Measurements from ENCODE around the gene C12orf42.

C12orf42 gene

GRCh38 chr12:103301642-103302591 lies 193.9 kb downstream of the C12orf42 start:
- peak overlapping the region; percentile 22 for H3K56ac ChIP-seq (ENCODE audit: low read length)
- no peak overlapping the region for H3K4me3 ChIP-seq (ENCODE audit: low read length)
- H4K5ac ChIP-seq (ENCODE audit: low read length), result no peak overlapping the region
- no peaks in the 10 kb centered on the region for H3K79me1 ChIP-seq (ENCODE audit: low read length)
- no peak overlapping the region for H3K4me2 ChIP-seq (ENCODE audit: low read length)
- no peak overlapping the region for H3K23ac ChIP-seq (ENCODE audit: low read length)
- no CpG with 5 or more reads among the region's 43 CpGs for WGBS (ENCODE audit: extremely low coverage, insufficient coverage, low lambda C conversion rate)
- no peak overlapping the region for H2BK120ac ChIP-seq (ENCODE audit: low read depth, low read length)
- DNase-seq, result peak; percentile 79
- no peak overlapping the region for H2BK5ac ChIP-seq (ENCODE audit: low read length)
- no peak overlapping the region for H3K9ac ChIP-seq (ENCODE audit: low read length)
- no peak overlapping the region for H3K18ac ChIP-seq (ENCODE audit: low read length)
- H2BK15ac ChIP-seq (replicated peaks; ENCODE audit: low read depth), result no peak overlapping the region
- H3K27me3 ChIP-seq (ENCODE audit: insufficient read depth, low read length, poor library complexity), result no peaks in the 10 kb centered on the region
- no peaks in the 10 kb centered on the region for H3K36me3 ChIP-seq (ENCODE audit: control insufficient read depth, insufficient read depth, low read length)
- no peak overlapping the region for H4K8ac ChIP-seq (ENCODE audit: low read depth, low read length)
- no peak overlapping the region for H3K27ac ChIP-seq (ENCODE audit: low read depth, low read length)
- H3K79me2 ChIP-seq (ENCODE audit: control insufficient read depth, insufficient read depth, low read length), result no peaks in the 10 kb centered on the region
- no peak overlapping the region for H3K4ac ChIP-seq (ENCODE audit: low read depth, low read length)
- H2AK5ac ChIP-seq (ENCODE audit: low read length), result no peak overlapping the region
- no peaks in the 10 kb centered on the region for H3K4me1 ChIP-seq (ENCODE audit: control insufficient read depth, low read depth, low read length)

GRCh38 chr12:103288016-103288415 lies 207.8 kb downstream of the C12orf42 start:
- Histone ChIP-seq H3K18ac (ENCODE audit: low read length) (no peak overlapping the region), H3K79me1 (ENCODE audit: low read length) (no peaks in the 10 kb centered on the region), H3K79me2 (ENCODE audit: control insufficient read depth, insufficient read depth, low read length) (no peaks in the 10 kb centered on the region), H3K36me3 (ENCODE audit: control insufficient read depth, insufficient read depth, low read length) (no peaks in the 10 kb centered on the region), H3K4me3 (ENCODE audit: low read length) (no peak overlapping the region), H3K4me2 (ENCODE audit: low read length) (no peak overlapping the region), H3K4me1 (ENCODE audit: control insufficient read depth, low read depth, low read length) (no peaks in the 10 kb centered on the region), H3K27ac (ENCODE audit: low read depth, low read length) (no peak overlapping the region), H2BK120ac (ENCODE audit: low read depth, low read length) (no peak overlapping the region), H3K56ac (ENCODE audit: low read length) (no peak overlapping the region), H3K23ac (ENCODE audit: low read length) (no peak overlapping the region), H3K27me3 (ENCODE audit: insufficient read depth, low read length, poor library complexity) (no peaks in the 10 kb centered on the region), H2BK15ac (replicated peaks; ENCODE audit: low read depth) (no peak overlapping the region), H4K8ac (ENCODE audit: low read depth, low read length) (no peak overlapping the region), H3K9ac (ENCODE audit: low read length) (no peak overlapping the region), H3K4ac (ENCODE audit: low read depth, low read length) (no peak overlapping the region), H2BK5ac (ENCODE audit: low read length) (no peak overlapping the region), H4K5ac (ENCODE audit: low read length) (no peak overlapping the region), H2AK5ac (ENCODE audit: low read length) (no peak overlapping the region)
- no CpG with 5 or more reads among the region's 3 CpGs for WGBS (ENCODE audit: extremely low coverage, insufficient coverage, low lambda C conversion rate)
- no peak for DNase-seq

GRCh38 chr12:103282124-103282523 lies 213.6 kb downstream of the C12orf42 start:
- H3K36me3 ChIP-seq (ENCODE audit: control insufficient read depth, insufficient read depth, low read length), result no peaks in the 10 kb centered on the region
- H3K9ac ChIP-seq (ENCODE audit: low read length), result no peak overlapping the region
- H3K79me1 ChIP-seq (ENCODE audit: low read length), result no peaks in the 10 kb centered on the region
- H3K23ac ChIP-seq (ENCODE audit: low read length), result no peak overlapping the region
- no peak overlapping the region for H3K4me2 ChIP-seq (ENCODE audit: low read length)
- no peak overlapping the region for H2AK5ac ChIP-seq (ENCODE audit: low read length)
- H3K79me2 ChIP-seq (ENCODE audit: control insufficient read depth, insufficient read depth, low read length), result no peaks in the 10 kb centered on the region
- no peaks in the 10 kb centered on the region for H3K4me1 ChIP-seq (ENCODE audit: control insufficient read depth, low read depth, low read length)
- no peak overlapping the region for H2BK120ac ChIP-seq (ENCODE audit: low read depth, low read length)
- H2BK5ac ChIP-seq (ENCODE audit: low read length), result no peak overlapping the region
- no peaks in the 10 kb centered on the region for H3K27me3 ChIP-seq (ENCODE audit: insufficient read depth, low read length, poor library complexity)
- no peak overlapping the region for H4K5ac ChIP-seq (ENCODE audit: low read length)
- no peak overlapping the region for H3K4ac ChIP-seq (ENCODE audit: low read depth, low read length)
- H3K27ac ChIP-seq (ENCODE audit: low read depth, low read length), result no peak overlapping the region
- no peak for DNase-seq
- no peak overlapping the region for H4K8ac ChIP-seq (ENCODE audit: low read depth, low read length)
- no peak overlapping the region for H3K56ac ChIP-seq (ENCODE audit: low read length)
- WGBS (ENCODE audit: extremely low coverage, insufficient coverage, low lambda C conversion rate), result no CpG with 5 or more reads among the region's 2 CpGs
- no peak overlapping the region for H2BK15ac ChIP-seq (replicated peaks; ENCODE audit: low read depth)
- no peak overlapping the region for H3K18ac ChIP-seq (ENCODE audit: low read length)
- no peak overlapping the region for H3K4me3 ChIP-seq (ENCODE audit: low read length)

GRCh38 chr12:103279444-103279843 lies 216.3 kb downstream of the C12orf42 start:
- no peaks in the 10 kb centered on the region for H3K79me1 ChIP-seq (ENCODE audit: low read length)
- no peak overlapping the region for H2BK5ac ChIP-seq (ENCODE audit: low read length)
- no peak overlapping the region for H3K27ac ChIP-seq (ENCODE audit: low read depth, low read length)
- no peaks in the 10 kb centered on the region for H3K79me2 ChIP-seq (ENCODE audit: control insufficient read depth, insufficient read depth, low read length)
- no peaks in the 10 kb centered on the region for H3K27me3 ChIP-seq (ENCODE audit: insufficient read depth, low read length, poor library complexity)
- H4K5ac ChIP-seq (ENCODE audit: low read length), result no peak overlapping the region
- H4K8ac ChIP-seq (ENCODE audit: low read depth, low read length), result no peak overlapping the region
- no peak overlapping the region for H3K23ac ChIP-seq (ENCODE audit: low read length)
- no peak overlapping the region for H3K4me2 ChIP-seq (ENCODE audit: low read length)
- no peak overlapping the region for H2BK120ac ChIP-seq (ENCODE audit: low read depth, low read length)
- H3K9ac ChIP-seq (ENCODE audit: low read length), result no peak overlapping the region
- no peak overlapping the region for H3K18ac ChIP-seq (ENCODE audit: low read length)
- no peaks in the 10 kb centered on the region for H3K4me1 ChIP-seq (ENCODE audit: control insufficient read depth, low read depth, low read length)
- no peak overlapping the region for H3K4ac ChIP-seq (ENCODE audit: low read depth, low read length)
- no peak overlapping the region for H3K4me3 ChIP-seq (ENCODE audit: low read length)
- H3K36me3 ChIP-seq (ENCODE audit: control insufficient read depth, insufficient read depth, low read length), result no peaks in the 10 kb centered on the region
- DNase-seq, result no peak
- H2BK15ac ChIP-seq (replicated peaks; ENCODE audit: low read depth), result no peak overlapping the region
- no peak overlapping the region for H3K56ac ChIP-seq (ENCODE audit: low read length)
- H2AK5ac ChIP-seq (ENCODE audit: low read length), result no peak overlapping the region
- no CpG with 5 or more reads among the region's 2 CpGs for WGBS (ENCODE audit: extremely low coverage, insufficient coverage, low lambda C conversion rate)

- WGBS (ENCODE audit: extremely low coverage, insufficient coverage, low lambda C conversion rate), result no CpG with 5 or more reads among the region's 3 CpGs
- Histone ChIP-seq H3K79me1 (ENCODE audit: low read length) (no peaks in the 10 kb centered on the region), H2BK120ac (ENCODE audit: low read depth, low read length) (no peak overlapping the region), H3K36me3 (ENCODE audit: control insufficient read depth, insufficient read depth, low read length) (no peaks in the 10 kb centered on the region), H2BK15ac (replicated peaks; ENCODE audit: low read depth) (no peak overlapping the region), H2AK5ac (ENCODE audit: low read length) (no peak overlapping the region), H3K4me3 (ENCODE audit: low read length) (no peak overlapping the region), H3K18ac (ENCODE audit: low read length) (no peak overlapping the region), H4K5ac (ENCODE audit: low read length) (no peak overlapping the region), H3K27ac (ENCODE audit: low read depth, low read length) (no peak overlapping the region), H3K23ac (ENCODE audit: low read length) (no peak overlapping the region), H4K8ac (ENCODE audit: low read depth, low read length) (no peak overlapping the region), H3K9ac (ENCODE audit: low read length) (no peak overlapping the region), H3K4me2 (ENCODE audit: low read length) (no peak overlapping the region), H3K56ac (ENCODE audit: low read length) (no peak overlapping the region), H3K4ac (ENCODE audit: low read depth, low read length) (no peak overlapping the region), H3K27me3 (ENCODE audit: insufficient read depth, low read length, poor library complexity) (no peaks in the 10 kb centered on the region), H3K79me2 (ENCODE audit: control insufficient read depth, insufficient read depth, low read length) (no peaks in the 10 kb centered on the region), H2BK5ac (ENCODE audit: low read length) (no peak overlapping the region), H3K4me1 (ENCODE audit: control insufficient read depth, low read depth, low read length) (no peaks in the 10 kb centered on the region)
- DNase-seq, result no peak
Observed at GRCh38 chr12:103278329-103278728, 217.4 kb downstream of the C12orf42 start.

Measured in mesendoderm (in vitro differentiated cells).